Tibial nerve (tissue), 3 donors: ENCODE results near the gene GPC6.

Experiments used
- POLR2A ChIP-seq, 2 donors: fragments of 450-650 bp; IDR thresholded peaks; one replicate each; pipeline ENCODE4 v1.6.1; 2017; ENCODE audit warnings: antibody characterized with exemption in 2 of 2, mild to moderate bottlenecking in 2 of 2, moderate library complexity in 2 of 2
- TF ChIP-seq, protein P1 (sequence below), 5 experiments: fragments of 200-600 bp in 3 of 5; fragments of 450-650 bp in 2 of 5; sonication (generic) in 3 of 5; IDR thresholded peaks; one replicate each; pipeline ENCODE4 v1.5.1; 2016 to 2019; ENCODE audit warnings: antibody characterized with exemption in 5 of 5, mild to moderate bottlenecking in 3 of 5, moderate library complexity in 2 of 5

- no peak for TF ChIP-seq POLR2A (IDR thresholded peaks at IDR 0.05)
- TF ChIP-seq, protein P1, sequence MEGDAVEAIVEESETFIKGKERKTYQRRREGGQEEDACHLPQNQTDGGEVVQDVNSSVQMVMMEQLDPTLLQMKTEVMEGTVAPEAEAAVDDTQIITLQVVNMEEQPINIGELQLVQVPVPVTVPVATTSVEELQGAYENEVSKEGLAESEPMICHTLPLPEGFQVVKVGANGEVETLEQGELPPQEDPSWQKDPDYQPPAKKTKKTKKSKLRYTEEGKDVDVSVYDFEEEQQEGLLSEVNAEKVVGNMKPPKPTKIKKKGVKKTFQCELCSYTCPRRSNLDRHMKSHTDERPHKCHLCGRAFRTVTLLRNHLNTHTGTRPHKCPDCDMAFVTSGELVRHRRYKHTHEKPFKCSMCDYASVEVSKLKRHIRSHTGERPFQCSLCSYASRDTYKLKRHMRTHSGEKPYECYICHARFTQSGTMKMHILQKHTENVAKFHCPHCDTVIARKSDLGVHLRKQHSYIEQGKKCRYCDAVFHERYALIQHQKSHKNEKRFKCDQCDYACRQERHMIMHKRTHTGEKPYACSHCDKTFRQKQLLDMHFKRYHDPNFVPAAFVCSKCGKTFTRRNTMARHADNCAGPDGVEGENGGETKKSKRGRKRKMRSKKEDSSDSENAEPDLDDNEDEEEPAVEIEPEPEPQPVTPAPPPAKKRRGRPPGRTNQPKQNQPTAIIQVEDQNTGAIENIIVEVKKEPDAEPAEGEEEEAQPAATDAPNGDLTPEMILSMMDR (IDR thresholded peaks at IDR 0.05) = no peak
Measured at GRCh38 chr13:94121686-94122085, 895.1 kb downstream of the GPC6 start.
